GM19328 (cell line): ENCODE results near the gene HECTD1.
"Not testable (repeated sequence)": the region's sequence is repeated elsewhere in the genome, so short reads cannot be mapped to it uniquely, and the experiment has no call there.

ENCODE experiments used
- ATAC-seq: cut with Tn5 transposase; IDR thresholded peaks from one replicate; pipeline ENCODE4 v1.9.1; 2021; ENCODE audit warnings: mild to moderate bottlenecking, moderate library complexity; ENCODE audit not compliant: unreplicated experiment

The HECTD1 gene

GRCh38 chr14:31057701-31058364, 149.8 kb downstream of the HECTD1 start:
- no peak for ATAC-seq

DNA sequence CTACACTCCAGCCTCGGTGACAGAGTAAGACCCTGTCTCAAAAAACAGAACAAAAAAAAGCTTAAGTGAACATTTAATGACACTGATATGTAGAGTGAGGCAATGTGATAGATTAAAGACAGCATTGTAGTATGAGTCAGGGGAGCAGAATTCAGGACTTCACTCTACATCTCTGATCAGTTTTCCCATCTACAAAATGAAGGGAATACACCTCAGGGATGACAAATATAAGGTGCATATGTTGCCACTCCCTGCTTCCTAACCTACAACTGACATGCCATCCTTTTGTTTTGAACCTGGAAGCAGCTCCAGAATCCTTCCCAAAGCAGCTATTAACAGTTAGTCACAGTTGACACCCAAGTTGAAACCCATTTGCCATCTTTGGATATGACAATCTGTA, 150.6 kb downstream of the HECTD1 start:
- ATAC-seq, result no peak

DNA sequence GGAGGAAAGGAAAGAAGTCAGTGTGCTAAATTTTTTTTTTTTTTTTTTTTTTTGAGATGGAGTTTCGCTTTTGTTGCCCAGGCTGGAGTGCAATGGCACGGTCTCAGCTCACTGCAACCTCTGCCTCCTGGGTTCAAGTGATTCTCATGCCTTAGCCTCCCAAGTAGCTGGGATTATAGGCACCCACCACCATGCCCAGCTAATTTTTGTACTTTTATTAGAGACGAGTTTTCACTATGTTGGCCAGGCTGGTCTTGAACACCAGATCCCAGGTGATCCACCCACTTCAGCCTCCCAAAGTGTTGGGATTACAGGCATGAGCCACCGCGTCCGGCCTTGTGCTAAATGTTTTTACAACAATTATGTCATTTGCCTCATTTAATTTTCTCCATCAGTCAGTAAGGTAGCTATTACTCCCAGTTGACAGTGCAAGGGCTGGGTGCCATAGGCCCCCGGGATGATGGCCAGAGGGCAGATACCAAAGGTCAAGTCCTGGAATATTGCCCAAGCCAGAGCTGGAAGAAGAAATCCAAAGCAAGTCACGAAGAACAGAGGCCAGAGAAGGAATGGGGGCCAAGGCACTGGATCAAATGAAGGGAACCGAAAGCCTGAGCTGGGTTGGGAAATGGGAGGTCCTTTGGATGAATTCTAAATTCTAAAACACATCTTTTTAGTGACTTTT, 154.5 kb downstream of the HECTD1 start:
- not testable (repeated sequence) for ATAC-seq

DNA sequence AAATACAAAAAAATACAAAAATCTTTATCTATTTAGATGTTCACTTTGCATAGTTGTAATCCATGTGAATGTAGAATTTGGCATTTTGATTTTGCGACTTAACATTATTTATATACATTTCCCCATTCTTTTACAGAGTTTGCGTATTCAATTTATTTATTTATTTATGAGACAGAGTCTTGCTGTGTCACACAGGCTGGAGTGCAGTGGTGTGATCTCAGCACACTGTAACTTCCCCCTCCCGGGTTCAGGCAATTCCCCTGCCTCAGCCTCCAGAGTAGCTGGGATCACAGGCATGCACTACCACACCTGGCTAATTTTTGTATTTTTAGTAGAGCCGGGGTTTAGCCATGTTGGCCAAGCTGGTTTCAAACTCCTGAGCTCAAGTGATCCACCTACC, 156.1 kb downstream of the HECTD1 start:
- no peak for ATAC-seq

DNA sequence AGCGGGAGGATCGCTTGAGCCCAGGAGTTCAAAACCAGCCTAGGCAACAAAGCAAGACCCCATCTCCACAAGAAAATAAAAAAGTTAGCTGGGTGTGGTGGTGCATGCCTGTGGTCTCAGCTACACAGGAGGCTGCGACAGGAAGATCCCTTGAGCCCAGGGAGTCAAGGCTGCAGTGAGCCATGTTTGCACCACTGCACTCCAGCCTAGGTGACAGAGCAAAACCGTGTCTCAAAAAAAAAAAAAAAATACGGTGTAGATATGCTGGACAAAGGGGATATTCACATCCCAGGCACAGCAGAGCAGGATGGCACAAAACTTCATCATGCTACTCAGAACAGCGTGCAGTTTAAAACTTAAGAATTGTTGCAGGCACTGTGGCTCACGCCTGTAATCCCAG, 156.6 kb downstream of the HECTD1 start:
- no peak for ATAC-seq
